ENCODE results near the gene C22orf23.

DNA sequence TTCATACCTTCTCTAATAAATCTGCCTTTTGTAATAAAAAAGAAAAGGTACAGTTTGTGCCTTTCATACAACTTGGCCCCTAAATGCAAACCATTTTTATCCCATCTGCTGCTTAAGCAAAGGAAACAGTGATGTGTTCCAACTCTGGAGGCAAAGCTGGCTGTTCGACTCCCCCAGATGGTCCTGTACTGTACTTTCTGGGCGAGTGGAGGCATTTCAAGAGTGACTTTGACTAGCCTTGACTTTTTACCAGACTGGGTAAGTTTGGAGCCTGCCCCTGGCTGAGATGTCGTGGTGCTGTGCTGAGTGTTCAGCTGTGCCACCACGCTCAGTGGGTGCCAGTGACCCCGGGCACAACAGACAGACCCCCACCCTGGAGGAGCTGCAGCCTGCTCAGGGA, 37.1 kb downstream of the C22orf23 start:
- no peak for TF ChIP-seq ZNF302 (tag by site-specific recombination; IDR thresholded peaks at IDR 0.05; ENCODE audit: low read depth)
- no peak for TF ChIP-seq ZNF707 (tag by site-specific recombination; IDR thresholded peaks at IDR 0.05)
- TF ChIP-seq, protein P1, sequence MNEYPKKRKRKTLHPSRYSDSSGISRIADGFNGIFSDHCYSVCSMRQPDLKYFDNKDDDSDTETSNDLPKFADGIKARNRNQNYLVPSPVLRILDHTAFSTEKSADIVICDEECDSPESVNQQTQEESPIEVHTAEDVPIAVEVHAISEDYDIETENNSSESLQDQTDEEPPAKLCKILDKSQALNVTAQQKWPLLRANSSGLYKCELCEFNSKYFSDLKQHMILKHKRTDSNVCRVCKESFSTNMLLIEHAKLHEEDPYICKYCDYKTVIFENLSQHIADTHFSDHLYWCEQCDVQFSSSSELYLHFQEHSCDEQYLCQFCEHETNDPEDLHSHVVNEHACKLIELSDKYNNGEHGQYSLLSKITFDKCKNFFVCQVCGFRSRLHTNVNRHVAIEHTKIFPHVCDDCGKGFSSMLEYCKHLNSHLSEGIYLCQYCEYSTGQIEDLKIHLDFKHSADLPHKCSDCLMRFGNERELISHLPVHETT (tag by site-specific recombination; IDR thresholded peaks at IDR 0.05): no peak
- TF ChIP-seq, protein P2, sequence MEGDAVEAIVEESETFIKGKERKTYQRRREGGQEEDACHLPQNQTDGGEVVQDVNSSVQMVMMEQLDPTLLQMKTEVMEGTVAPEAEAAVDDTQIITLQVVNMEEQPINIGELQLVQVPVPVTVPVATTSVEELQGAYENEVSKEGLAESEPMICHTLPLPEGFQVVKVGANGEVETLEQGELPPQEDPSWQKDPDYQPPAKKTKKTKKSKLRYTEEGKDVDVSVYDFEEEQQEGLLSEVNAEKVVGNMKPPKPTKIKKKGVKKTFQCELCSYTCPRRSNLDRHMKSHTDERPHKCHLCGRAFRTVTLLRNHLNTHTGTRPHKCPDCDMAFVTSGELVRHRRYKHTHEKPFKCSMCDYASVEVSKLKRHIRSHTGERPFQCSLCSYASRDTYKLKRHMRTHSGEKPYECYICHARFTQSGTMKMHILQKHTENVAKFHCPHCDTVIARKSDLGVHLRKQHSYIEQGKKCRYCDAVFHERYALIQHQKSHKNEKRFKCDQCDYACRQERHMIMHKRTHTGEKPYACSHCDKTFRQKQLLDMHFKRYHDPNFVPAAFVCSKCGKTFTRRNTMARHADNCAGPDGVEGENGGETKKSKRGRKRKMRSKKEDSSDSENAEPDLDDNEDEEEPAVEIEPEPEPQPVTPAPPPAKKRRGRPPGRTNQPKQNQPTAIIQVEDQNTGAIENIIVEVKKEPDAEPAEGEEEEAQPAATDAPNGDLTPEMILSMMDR (tag by site-specific recombination; IDR thresholded peaks at IDR 0.05): no peak
- no peak for TF ChIP-seq ZSCAN5A (tag by site-specific recombination; IDR thresholded peaks at IDR 0.05)
- TF ChIP-seq ZNF645 (tag by site-specific recombination; IDR thresholded peaks at IDR 0.05): no peak
- TF ChIP-seq ZNF10 (tag by site-specific recombination; IDR thresholded peaks at IDR 0.05): no peak
- TF ChIP-seq IKZF3 (tag by site-specific recombination; IDR thresholded peaks at IDR 0.05): no peak
- no peak for TF ChIP-seq ZBTB20 (tag by site-specific recombination; IDR thresholded peaks at IDR 0.05)
- no peak for TF ChIP-seq PRDM10 (tag by site-specific recombination; IDR thresholded peaks at IDR 0.05)
